CD4-positive, alpha-beta T cell (primary cell): ENCODE data around the gene FRMD4B. TPM values are rescaled to one million over a fixed set of nuclear protein-coding genes. Genes with fewer than 3 reads are reported as not detected.

ENCODE experiments used
- ATAC-seq: fragments of 200-7000 bp; cut with Tn5 transposase; one replicate; pipeline ENCODE4 v1.10.0; 2022; ENCODE audit warnings: mild to moderate bottlenecking; ENCODE audit not compliant: poor library complexity
- CTCF ChIA-PET: fragments of 350-600 bp; sonication (Branson Sonifier 250); formaldehyde crosslinking; loops from one replicate; lab custom pipeline; 2021; ENCODE audit warnings: antibody characterized with exemption, inconsistent platforms; lab: Charles Lee
- POLR2A ChIA-PET: fragments of 350-600 bp; sonication (Branson Sonifier 250); formaldehyde crosslinking; loops from one replicate; lab custom pipeline; 2021; ENCODE audit warnings: antibody characterized with exemption, inconsistent platforms; lab: Charles Lee
- DNase-seq, 14 experiments: peaks; one replicate each; pipeline ENCODE4 v3.0.0-alpha.2; 2013 to 2020; ENCODE audit warnings: mixed read lengths in 2 of 14
- H3K27ac ChIP-seq, 2 donors: one replicate each; pipeline versions ENCODE4 v1.5.1 to v1.7.0; 2013; ENCODE audit warnings: low read length in 2 of 2, low read depth in 1 of 2, mild to moderate bottlenecking in 1 of 2
- H3K27me3 ChIP-seq, 2 experiments: 1 replicate in 1 of 2; 2 replicates in 1 of 2; pipeline versions ENCODE4 v1.6.1 to v1.7.0; 2013; ENCODE audit warnings: low read length in 2 of 2, control low read depth in 1 of 2, mild to moderate bottlenecking in 1 of 2, moderate library complexity in 1 of 2; ENCODE audit not compliant: insufficient read depth in 2 of 2, control insufficient read depth in 1 of 2
- H3K36me3 ChIP-seq: one replicate; pipeline ENCODE4 v1.6.1; 2013; ENCODE audit warnings: low read length, control low read depth; ENCODE audit not compliant: insufficient read depth
- H3K4me1 ChIP-seq: one replicate; pipeline ENCODE4 v1.6.1; 2013; ENCODE audit warnings: low read length, control low read depth; ENCODE audit not compliant: insufficient read depth
- H3K4me3 ChIP-seq: one replicate; pipeline ENCODE4 v1.5.1; 2013; ENCODE audit warnings: mild to moderate bottlenecking, low read length, moderate library complexity
- H3K9me3 ChIP-seq, 2 experiments: 1 replicate in 1 of 2; 2 replicates in 1 of 2; pipeline versions ENCODE4 v1.6.1 to v1.7.0; 2013; ENCODE audit warnings: low read length in 2 of 2, mild to moderate bottlenecking in 2 of 2, control low read depth in 1 of 2, moderate library complexity in 1 of 2; ENCODE audit not compliant: control insufficient read depth in 1 of 2, insufficient read depth in 1 of 2
- H3K27ac Mint-ChIP-seq: one replicate; pipeline ENCODE4 v1.8.0; 2020; ENCODE audit warnings: mixed read lengths
- H3K27me3 Mint-ChIP-seq: one replicate; pipeline ENCODE4 v1.8.0; 2021; ENCODE audit warnings: mixed read lengths
- H3K36me3 Mint-ChIP-seq: one replicate; pipeline ENCODE4 v1.8.0; 2021; ENCODE audit warnings: low read depth, mixed read lengths
- H3K4me1 Mint-ChIP-seq: one replicate; pipeline ENCODE4 v1.8.0; 2021; ENCODE audit warnings: low read depth, mixed read lengths
- H3K4me3 Mint-ChIP-seq: one replicate; pipeline ENCODE4 v1.8.0; 2020; ENCODE audit warnings: mild to moderate bottlenecking, mixed read lengths
- H3K9me3 Mint-ChIP-seq: one replicate; pipeline ENCODE4 v1.8.0; 2020; ENCODE audit warnings: mixed read lengths
- CTCF ChIP-seq: fragments of 200-600 bp; IDR thresholded peaks from one replicate; pipeline ENCODE4 v1.8.0; 2022; ENCODE audit warnings: antibody characterized with exemption, mild to moderate bottlenecking
- intact Hi-C, 2 experiments: fragments of 100-400 bp; cut with DNase I in 1 of 2; cut with micrococcal nuclease in 1 of 2; formaldehyde crosslinking; loops; one replicate each; pipeline versions ENCODE4 v1.15.1 to v1.9.0; 2023 to 2025; cut with DNase I, micrococcal nuclease
- total RNA-seq, 174 experiments: library from RNA in 2 of 174; stranded (reverse) in 2 of 174; gene quantifications; one replicate each; pipeline ENCODE4 v1.2.3 and lab custom pipeline; 2021 to 2026

FRMD4B gene
- total RNA-seq, 2 experiments from 2014 or later, result 5.5 to 7.7 TPM

- no peak for ATAC-seq
- Mint-ChIP-seq H3K27me3 (peaks cover 5% of the 10 kb centered on the region), H3K36me3 (no peaks in the 10 kb centered on the region), H3K4me1 (no peaks in the 10 kb centered on the region), H3K4me3 (no peak overlapping the region), H3K9me3 (no peaks in the 10 kb centered on the region), H3K27ac (no peak overlapping the region)
- H3K27me3 ChIP-seq, result no peaks in the 10 kb centered on the region
- TF ChIP-seq CTCF, result no peak
- DNase-seq, result no peak
- H3K36me3 ChIP-seq, result no peaks in the 10 kb centered on the region
- H3K4me3 ChIP-seq, result no peak overlapping the region
- intact Hi-C loops, result no loop called here
- POLR2A ChIA-PET, result no interaction called here
- no peaks in the 10 kb centered on the region for H3K9me3 ChIP-seq
- H3K4me1 ChIP-seq, result no peaks in the 10 kb centered on the region
- H3K27ac ChIP-seq, result no peak overlapping the region
- CTCF ChIA-PET, result no interaction called here
Measured at GRCh38 chr3:69428657-69429255, 42.9 kb upstream of the FRMD4B start.

GRCh38 chr3:69426967-69427304 is 41.0 kb upstream of the FRMD4B start:
- intact Hi-C loops, result no loop called here
- TF ChIP-seq CTCF, result no peak

GRCh38 chr3:69426291-69426966 is 40.5 kb upstream of the FRMD4B start:
- DNase-seq, result no peak
- Mint-ChIP-seq H3K4me1 (no peaks in the 10 kb centered on the region), H3K27ac (no peak overlapping the region), H3K27me3 (no peaks in the 10 kb centered on the region), H3K36me3 (no peaks in the 10 kb centered on the region), H3K9me3 (no peaks in the 10 kb centered on the region), H3K4me3 (no peak overlapping the region)
- intact Hi-C loops, result no loop called here
- H3K36me3 ChIP-seq, result no peaks in the 10 kb centered on the region
- no peaks in the 10 kb centered on the region for H3K4me1 ChIP-seq
- TF ChIP-seq CTCF, result no peak
- CTCF ChIA-PET, result interaction anchor here (1.4 kb wide), 1 partner anchor 265 kb away, joined by 3 read pairs; no protein-coding TSS in a partner anchor
- no peak overlapping the region for H3K4me3 ChIP-seq
- no peak overlapping the region for H3K27ac ChIP-seq
- H3K27me3 ChIP-seq, result no peaks in the 10 kb centered on the region
- ATAC-seq, result no peak
- POLR2A ChIA-PET, result no interaction called here
- no peaks in the 10 kb centered on the region for H3K9me3 ChIP-seq

More at GRCh38 chr3:69426967-69427304, 41.0 kb upstream of the FRMD4B start:
- H3K27me3 Mint-ChIP-seq, result no peaks in the 10 kb centered on the region
- H3K27ac Mint-ChIP-seq, result no peak overlapping the region
- H3K27me3 ChIP-seq, result no peaks in the 10 kb centered on the region
- H3K9me3 ChIP-seq, result no peaks in the 10 kb centered on the region
- no peaks in the 10 kb centered on the region for H3K4me1 Mint-ChIP-seq
- ChIA-PET POLR2A (no interaction called here), CTCF (no interaction called here)
- H3K4me3 ChIP-seq, result no peak overlapping the region
- no peak for DNase-seq
- ATAC-seq, result no peak
- no peak overlapping the region for H3K27ac ChIP-seq
- no peak overlapping the region for H3K4me3 Mint-ChIP-seq
- H3K4me1 ChIP-seq, result no peaks in the 10 kb centered on the region
- H3K36me3 Mint-ChIP-seq, result no peaks in the 10 kb centered on the region
- no peaks in the 10 kb centered on the region for H3K36me3 ChIP-seq
- H3K9me3 Mint-ChIP-seq, result no peaks in the 10 kb centered on the region
